Thyroid gland (tissue), 4 donors: Measurements from ENCODE around the gene ADAM12. TPM values are rescaled to one million over a fixed set of nuclear protein-coding genes. Genes with fewer than 3 reads are reported as not detected.

Source experiments
- DNase-seq, 2 donors: peaks; one replicate each; pipeline ENCODE4 v3.0.0-alpha.2; 2019
- H3K27ac ChIP-seq, 3 donors: fragments of 200-600 bp; sonication (generic); 1 replicate in 2 of 3; 2 replicates in 1 of 3; pipeline ENCODE4 v1.5.1; 2016 to 2019; ENCODE audit warnings: mild to moderate bottlenecking in 1 of 3, moderate library complexity in 1 of 3
- H3K27me3 ChIP-seq: fragments of 200-600 bp; sonication (generic); one replicate; pipeline ENCODE4 v1.5.1; 2019
- H3K36me3 ChIP-seq, 2 donors: fragments of 200-600 bp; sonication (generic); one replicate each; pipeline ENCODE4 v1.5.1; 2016 to 2019
- H3K4me1 ChIP-seq, 2 donors: fragments of 200-600 bp; sonication (generic); one replicate each; pipeline ENCODE4 v1.5.1; 2017 to 2019
- H3K4me3 ChIP-seq, 3 donors: fragments of 200-600 bp; sonication (generic); replicated peaks in 1 of 3; 1 replicate in 2 of 3; 2 replicates in 1 of 3; pipeline ENCODE4 v1.5.1; 2016; ENCODE audit warnings: mild to moderate bottlenecking in 1 of 3
- H3K9me3 ChIP-seq: fragments of 200-600 bp; sonication (generic); one replicate; pipeline ENCODE4 v1.5.1; 2017
- POLR2A ChIP-seq, 2 donors: fragments of 450-650 bp; IDR thresholded peaks; one replicate each; pipeline ENCODE4 v1.6.1; 2017; ENCODE audit warnings: antibody characterized with exemption in 2 of 2, mild to moderate bottlenecking in 2 of 2, moderate library complexity in 1 of 2
- WGBS, 2 donors: methylation state at CpG; one replicate each; pipeline ENCODE4 v1.1.5; 2017; 5-methylcytosine and 5-hydroxymethylcytosine counted together
- intact Hi-C: fragments of 100-400 bp; cut with DNase I; formaldehyde crosslinking; loops from one replicate; pipeline ENCODE4 v1.15.1; 2023
- total RNA-seq, 4 donors: library from RNA; depleted of rRNA; stranded (reverse); fragments of >200 nt; gene quantifications; one replicate each; pipeline ENCODE4 v1.2.3, GENCODE V29; 2016
- TF ChIP-seq, protein P1 (sequence below), 6 experiments: fragments of 200-600 bp in 3 of 6; fragments of 450-650 bp in 3 of 6; sonication (generic) in 3 of 6; IDR thresholded peaks; one replicate each; pipeline ENCODE4 v1.5.1; 2016 to 2019; ENCODE audit warnings: antibody characterized with exemption in 6 of 6, mild to moderate bottlenecking in 2 of 6, inconsistent platforms in 1 of 6, moderate library complexity in 1 of 6

ADAM12 gene
- total RNA-seq, 4 donors from 2014 or later: 0.20 to 0.94 (median 0.63) TPM

DNA sequence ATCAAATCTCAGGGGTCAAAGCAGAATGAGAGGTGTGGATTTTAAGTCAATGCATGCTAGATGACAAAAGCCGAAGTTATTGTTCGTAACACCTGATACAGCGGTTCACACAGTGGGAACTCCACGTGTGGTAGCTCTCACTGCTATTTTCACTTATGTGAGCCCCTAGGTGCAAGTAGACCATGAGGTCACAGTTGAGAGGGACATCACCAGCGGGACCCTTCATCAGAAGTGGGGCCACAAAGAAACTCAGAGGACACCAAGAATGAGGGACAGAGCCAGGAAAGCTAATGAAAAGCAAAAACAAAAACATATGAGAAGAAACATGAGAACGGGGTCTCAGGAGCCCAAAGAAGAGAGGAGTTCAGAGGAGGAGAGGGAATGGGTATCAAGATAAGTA is 63.5 kb downstream of the ADAM12 start:
- 94 to 95% methylated on average over 6 of the region's 6 CpGs for WGBS, 2 donors

GRCh38 chr10:126321440-126321839 is 66.8 kb downstream of the ADAM12 start:
- no peak for DNase-seq
- intact Hi-C loops: no loop called here

More for the DNA sequence above, 63.5 kb downstream of the ADAM12 start:
- Histone ChIP-seq H3K27me3 (no peaks in the 10 kb centered on the region), H3K36me3 (no peaks in the 10 kb centered on the region), H3K4me1 (no peaks in the 10 kb centered on the region), H3K27ac (no peak overlapping the region), H3K9me3 (no peaks in the 10 kb centered on the region), H3K4me3 (no peak overlapping the region)
- intact Hi-C loops: no loop called here
- no peak for DNase-seq
- TF ChIP-seq POLR2A (IDR thresholded peaks at IDR 0.05): no peak
- TF ChIP-seq, protein P1, sequence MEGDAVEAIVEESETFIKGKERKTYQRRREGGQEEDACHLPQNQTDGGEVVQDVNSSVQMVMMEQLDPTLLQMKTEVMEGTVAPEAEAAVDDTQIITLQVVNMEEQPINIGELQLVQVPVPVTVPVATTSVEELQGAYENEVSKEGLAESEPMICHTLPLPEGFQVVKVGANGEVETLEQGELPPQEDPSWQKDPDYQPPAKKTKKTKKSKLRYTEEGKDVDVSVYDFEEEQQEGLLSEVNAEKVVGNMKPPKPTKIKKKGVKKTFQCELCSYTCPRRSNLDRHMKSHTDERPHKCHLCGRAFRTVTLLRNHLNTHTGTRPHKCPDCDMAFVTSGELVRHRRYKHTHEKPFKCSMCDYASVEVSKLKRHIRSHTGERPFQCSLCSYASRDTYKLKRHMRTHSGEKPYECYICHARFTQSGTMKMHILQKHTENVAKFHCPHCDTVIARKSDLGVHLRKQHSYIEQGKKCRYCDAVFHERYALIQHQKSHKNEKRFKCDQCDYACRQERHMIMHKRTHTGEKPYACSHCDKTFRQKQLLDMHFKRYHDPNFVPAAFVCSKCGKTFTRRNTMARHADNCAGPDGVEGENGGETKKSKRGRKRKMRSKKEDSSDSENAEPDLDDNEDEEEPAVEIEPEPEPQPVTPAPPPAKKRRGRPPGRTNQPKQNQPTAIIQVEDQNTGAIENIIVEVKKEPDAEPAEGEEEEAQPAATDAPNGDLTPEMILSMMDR (IDR thresholded peaks at IDR 0.05): no peak

DNA sequence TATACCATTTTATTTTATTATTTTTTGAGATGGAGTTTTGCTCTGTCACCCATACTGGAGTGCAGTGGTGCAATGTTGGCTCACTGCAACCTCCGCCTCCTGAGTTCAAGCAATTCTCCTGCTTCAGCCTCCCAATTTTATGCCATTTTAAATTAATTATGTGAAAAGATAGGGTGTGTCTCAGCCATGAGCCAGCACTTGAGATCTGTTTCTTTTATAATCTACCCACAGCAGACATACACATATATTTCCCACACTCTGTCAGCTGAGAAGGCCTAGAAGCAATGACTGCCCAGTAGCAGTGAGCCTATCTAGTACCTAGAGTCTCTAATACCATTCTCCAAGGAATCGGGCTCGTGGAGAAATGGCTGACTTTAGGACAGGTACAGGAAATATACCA is 70.5 kb downstream of the ADAM12 start:
- H3K4me3 ChIP-seq: no peak overlapping the region
- TF ChIP-seq POLR2A (IDR thresholded peaks at IDR 0.05): no peak
- TF ChIP-seq, protein P1 (IDR thresholded peaks at IDR 0.05): no peak
- H3K27me3 ChIP-seq: no peaks in the 10 kb centered on the region
- H3K9me3 ChIP-seq: no peaks in the 10 kb centered on the region
- 70 to 91% methylated on average over 3 of the region's 3 CpGs for WGBS, 2 donors
- DNase-seq: no peak
- H3K36me3 ChIP-seq: no peaks in the 10 kb centered on the region
- intact Hi-C loops: no loop called here
- no peak overlapping the region for H3K27ac ChIP-seq
- no peaks in the 10 kb centered on the region for H3K4me1 ChIP-seq

More at GRCh38 chr10:126321440-126321839, 66.8 kb downstream of the ADAM12 start:
- Histone ChIP-seq H3K9me3 (no peaks in the 10 kb centered on the region), H3K4me1 (no peaks in the 10 kb centered on the region), H3K4me3 (no peak overlapping the region), H3K36me3 (no peaks in the 10 kb centered on the region), H3K27me3 (no peaks in the 10 kb centered on the region), H3K27ac (no peak overlapping the region)
- TF ChIP-seq, protein P1 (IDR thresholded peaks at IDR 0.05): no peak
- 49 to 52% methylated on average over 5 of the region's 5 CpGs for WGBS, 2 donors

GRCh38 chr10:126315494-126316177 is 72.6 kb downstream of the ADAM12 start:
- DNase-seq: no peak
- no peak for TF ChIP-seq POLR2A (IDR thresholded peaks at IDR 0.05)
- TF ChIP-seq, protein P1 (IDR thresholded peaks at IDR 0.05): no peak
- H3K9me3 ChIP-seq: no peaks in the 10 kb centered on the region
- H3K27ac ChIP-seq: no peak overlapping the region
- 47 to 64% methylated on average over 12 of the region's 12 CpGs for WGBS, 2 donors
- intact Hi-C loops: no loop called here
- H3K36me3 ChIP-seq: no peaks in the 10 kb centered on the region
- no peaks in the 10 kb centered on the region for H3K27me3 ChIP-seq
- no peaks in the 10 kb centered on the region for H3K4me1 ChIP-seq
- H3K4me3 ChIP-seq: no peak overlapping the region

DNA sequence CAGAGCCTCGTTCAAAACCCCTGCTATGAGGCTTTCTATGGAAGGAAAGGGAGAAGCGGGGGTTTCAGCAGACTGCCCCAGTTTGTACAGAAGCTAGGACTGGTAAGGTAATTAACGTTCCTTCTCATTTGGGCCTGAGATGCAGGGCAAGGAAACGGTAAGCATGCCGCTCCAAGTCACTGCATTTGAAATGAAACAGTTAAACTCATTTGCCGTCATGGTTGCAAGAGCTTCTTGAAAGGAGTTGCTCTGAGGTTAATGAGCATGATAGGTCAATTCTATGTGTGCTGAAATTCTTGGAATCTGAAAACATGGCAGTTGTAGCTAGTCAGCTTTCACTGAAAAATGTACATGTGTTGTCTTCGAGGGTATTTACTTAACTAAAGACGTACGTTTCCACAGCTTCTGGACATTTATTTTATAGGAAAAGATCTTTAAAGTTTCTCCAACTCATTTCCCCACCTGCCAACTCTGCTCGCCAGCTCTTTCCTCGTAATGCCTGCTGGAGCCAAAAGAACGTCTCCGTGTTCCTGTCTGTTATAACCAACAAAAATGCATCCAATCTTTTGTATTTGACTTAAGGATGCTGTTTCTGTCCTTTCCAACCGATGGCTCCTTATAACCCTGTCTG is 73.3 kb downstream of the ADAM12 start:
- WGBS, 2 donors: 78 to 82% methylated on average over 14 of the region's 14 CpGs
- DNase-seq: no peak
- H3K9me3 ChIP-seq: no peaks in the 10 kb centered on the region
- H3K27me3 ChIP-seq: no peaks in the 10 kb centered on the region
- H3K36me3 ChIP-seq: no peaks in the 10 kb centered on the region
- no peaks in the 10 kb centered on the region for H3K4me1 ChIP-seq
- TF ChIP-seq POLR2A (IDR thresholded peaks at IDR 0.05): no peak
- TF ChIP-seq, protein P1 (IDR thresholded peaks at IDR 0.05): no peak
- intact Hi-C loops: no loop called here
- no peak overlapping the region for H3K27ac ChIP-seq
- H3K4me3 ChIP-seq: no peak overlapping the region
